NCI-H2081 (cell line): ENCODE data around the gene RNF113B.

Experiments
- DNase-seq, 2 experiments: peaks; one replicate each; lab custom pipeline; 2025; lab: John Stamatoyannopoulos, UW

RNF113B gene

DNA sequence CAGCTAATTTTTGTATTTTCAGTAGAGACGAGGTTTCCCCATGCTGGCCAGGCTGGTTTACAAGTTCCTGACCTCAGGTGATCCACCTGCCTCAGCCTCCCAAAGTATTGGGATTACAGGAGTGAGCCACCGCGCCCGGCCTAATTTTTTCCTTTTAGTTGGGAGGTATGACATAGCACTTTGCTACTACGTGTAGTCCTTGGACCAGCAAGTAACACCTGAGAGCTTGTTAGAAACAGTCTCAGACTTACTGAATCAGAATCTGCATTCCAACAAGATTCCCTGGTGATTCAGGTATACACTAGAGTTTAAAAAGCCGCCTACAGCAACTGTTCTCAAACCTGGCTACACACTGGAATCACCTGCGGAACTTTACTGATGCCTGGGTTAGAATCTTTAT lies 36.0 kb downstream of the RNF113B start:
- no peak for DNase-seq

DNA sequence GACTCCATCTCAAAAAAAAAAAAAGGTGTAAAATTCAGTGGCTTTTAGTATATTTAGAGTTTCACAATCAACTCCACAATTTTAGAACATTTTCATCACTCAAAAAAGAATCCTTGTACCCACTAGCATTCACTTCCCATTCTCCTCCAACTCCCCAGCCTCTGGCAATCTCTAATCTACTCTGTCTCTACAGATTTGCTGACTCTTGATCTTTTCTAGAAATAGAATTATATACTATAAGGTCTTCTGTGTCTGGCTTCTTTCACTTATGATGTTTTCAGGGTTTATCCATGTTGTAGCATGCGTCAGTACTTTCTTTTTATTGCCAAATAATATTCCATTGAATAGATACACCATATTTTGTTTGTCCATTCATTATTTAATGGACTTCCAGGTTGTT lies 42.2 kb downstream of the RNF113B start:
- DNase-seq = no peak

DNA sequence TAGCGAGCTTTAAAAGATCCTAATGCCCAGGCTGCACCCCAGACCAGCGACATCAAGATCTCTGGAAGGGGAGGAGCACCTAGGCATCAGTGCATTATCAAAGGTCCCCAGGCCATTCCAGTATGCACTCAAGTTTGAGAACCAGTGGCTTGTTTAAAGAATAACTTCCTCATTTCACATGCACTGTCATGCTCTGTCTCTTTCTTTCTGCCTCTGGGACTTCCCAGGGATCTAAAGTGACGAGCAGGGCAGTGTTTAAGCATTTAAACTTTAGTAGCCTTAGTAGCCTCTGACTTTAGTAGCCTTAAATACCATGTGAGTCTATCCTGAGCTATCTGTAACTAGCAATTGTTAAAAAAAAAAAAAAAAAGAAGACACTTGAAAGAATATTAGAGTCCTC lies 43.1 kb downstream of the RNF113B start:
- DNase-seq = no peak

DNA sequence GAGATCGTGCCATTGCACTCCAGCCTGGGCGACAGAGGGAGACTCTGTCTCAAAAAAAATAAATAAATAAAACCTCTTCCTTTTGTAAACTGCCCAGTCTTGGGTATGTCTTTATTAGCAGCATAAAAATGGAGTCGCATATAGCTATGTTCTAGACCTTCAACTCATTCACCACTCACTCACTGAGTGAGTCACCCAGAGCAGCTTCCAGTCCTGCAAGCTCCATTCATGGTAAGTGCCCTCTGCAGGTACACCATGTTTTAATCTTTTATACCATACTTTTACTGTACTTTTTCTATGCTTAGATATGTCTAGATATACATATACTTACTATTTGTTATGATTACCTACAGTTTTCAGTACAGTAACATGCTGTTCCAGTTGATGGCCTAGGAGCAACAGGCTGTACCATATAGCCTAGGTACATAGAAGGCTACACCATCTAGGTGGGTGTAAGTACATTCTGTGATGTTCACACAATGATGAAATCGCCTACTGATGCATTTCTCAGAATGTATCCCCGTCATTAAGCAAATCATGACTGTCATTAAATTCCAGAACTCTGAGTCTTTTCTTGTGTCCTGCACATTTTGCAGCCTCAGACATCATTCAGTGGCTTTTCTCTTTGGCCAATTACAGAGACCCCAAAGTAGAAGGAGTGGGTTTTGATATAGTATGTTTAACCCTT lies 47.9 kb downstream of the RNF113B start:
- no peak for DNase-seq
